NOMO-1 treated with DMSO at 0.1 percent for 48 hours (cell line): Measurements from ENCODE around the gene EN2.
A peak's percentile ranks its signal among the peaks of the same experiment; 100 is the strongest.

Experiments
- DNase-seq: peaks from one replicate; lab custom pipeline; 2025; ENCODE audit not compliant: unreplicated experiment; lab: John Stamatoyannopoulos, UW

The EN2 gene

DNA sequence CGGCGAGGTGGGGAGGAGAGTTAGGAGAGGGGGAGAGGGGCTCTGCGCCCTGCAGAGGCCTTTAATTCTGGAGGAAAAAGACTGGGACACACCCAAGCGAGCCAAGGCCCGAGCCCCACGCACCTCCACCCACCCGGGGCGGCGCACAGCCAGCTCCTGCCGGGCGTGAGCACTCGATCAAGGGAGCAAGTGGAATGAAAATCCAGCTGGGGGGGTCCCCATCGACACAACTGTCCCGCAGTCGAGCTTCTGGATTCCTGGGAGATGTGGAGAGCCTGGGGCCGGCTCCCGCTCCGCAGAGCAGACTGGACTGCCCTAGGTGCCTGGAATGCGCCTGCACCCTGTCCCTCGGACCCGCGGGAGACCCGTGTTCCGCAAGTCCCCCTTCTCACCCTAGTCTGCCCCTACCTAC lies 7.4 kb upstream of the EN2 start:
- DNase-seq, result no peak

DNA sequence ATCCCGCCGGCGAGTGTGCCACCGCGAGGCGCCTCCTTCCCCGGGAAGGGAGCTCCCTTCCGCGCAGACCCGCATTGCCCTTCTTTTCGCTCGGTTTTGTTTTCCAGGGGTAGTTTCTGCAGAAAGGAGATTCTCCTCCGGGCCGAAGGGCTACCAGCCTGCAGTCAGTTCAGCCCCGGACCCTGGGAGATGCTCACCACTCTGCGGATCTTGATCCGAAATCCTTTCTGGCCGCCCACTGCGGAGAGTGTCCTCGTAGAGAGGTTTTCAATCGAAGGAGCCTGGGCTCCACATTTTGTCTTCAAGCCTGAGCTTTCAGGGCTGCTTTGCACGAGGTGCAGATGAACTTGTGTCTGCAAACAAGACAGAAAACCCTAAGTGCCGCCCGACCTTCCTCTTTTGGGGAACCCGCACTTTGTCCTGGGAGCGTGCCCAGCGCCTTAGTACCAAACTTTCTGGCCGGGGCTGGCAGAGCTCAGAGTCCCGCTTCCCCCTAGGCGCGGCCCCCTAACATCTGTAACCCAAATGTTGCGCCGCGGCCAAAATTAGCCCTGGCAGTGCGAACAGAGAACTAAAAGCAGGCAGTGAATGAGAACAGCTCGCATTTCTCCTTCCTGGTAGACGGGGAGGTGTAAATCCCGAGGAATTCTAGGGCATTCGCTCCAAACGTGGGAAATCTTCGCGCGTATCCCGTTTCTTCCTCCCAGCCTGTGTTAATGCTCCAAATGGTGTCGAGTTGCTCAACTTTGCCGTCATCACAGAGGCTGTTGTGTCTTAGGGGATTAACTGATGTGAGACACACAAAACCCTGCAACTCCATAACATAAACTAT lies 6.7 kb upstream of the EN2 start:
- no peak for DNase-seq

DNA sequence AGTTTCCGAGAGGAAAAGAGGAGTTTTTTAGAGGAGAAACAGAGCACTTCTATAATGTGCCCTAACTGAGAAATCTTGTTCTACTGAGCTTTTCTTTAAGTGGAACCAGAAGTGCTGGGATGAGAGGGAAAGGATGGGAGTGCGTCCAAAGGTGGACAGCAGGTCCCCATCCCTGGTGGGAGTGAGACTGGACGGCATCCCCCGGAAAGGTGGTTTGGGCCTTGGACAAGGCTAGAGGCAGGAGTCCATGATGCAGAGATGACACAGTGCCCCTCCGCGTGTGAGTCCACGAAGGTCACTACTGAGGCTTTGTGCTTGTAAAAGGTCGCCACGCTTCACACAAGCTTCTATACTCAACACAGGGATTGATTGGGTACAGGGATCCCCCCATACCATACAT lies 6.1 kb upstream of the EN2 start:
- no peak for DNase-seq

DNA sequence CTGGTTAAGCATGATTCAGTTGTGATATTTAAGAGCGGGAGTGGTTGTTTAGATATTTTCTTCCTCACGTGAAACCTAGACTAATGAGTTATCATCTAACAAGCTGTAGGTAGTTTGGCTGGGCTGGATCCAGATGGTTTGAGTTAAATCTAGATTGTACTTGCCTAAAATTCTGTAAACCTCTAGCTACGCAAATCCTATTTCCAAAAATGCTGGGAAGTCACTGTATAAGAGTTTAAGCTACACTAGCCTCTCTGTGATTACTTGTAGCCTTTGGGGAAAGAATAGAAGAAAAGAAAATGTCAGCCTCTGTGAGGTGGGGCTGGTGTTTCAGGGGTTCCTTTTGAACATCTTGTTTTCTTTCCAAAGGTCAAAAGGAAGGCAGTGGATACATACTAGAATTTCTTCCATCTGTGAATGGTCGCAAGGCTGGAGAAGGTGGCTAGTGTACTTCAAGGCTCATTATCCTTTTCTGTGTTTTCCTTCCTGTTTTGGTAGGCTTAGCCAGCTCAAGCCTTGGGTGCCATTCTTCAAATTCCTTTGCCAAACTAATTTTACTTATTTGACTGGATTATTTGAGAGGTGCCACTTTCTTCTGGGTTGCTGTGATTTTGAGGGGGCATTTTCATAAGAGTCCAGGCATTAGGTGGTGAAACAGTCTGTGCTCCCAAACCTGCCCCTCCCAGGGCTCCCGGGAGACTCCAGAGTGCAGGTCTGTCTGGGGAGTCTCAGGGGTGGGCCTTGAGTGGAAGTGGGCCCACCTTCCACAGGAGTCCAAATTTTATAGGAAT lies 5.2 kb upstream of the EN2 start:
- DNase-seq, result no peak

DNA sequence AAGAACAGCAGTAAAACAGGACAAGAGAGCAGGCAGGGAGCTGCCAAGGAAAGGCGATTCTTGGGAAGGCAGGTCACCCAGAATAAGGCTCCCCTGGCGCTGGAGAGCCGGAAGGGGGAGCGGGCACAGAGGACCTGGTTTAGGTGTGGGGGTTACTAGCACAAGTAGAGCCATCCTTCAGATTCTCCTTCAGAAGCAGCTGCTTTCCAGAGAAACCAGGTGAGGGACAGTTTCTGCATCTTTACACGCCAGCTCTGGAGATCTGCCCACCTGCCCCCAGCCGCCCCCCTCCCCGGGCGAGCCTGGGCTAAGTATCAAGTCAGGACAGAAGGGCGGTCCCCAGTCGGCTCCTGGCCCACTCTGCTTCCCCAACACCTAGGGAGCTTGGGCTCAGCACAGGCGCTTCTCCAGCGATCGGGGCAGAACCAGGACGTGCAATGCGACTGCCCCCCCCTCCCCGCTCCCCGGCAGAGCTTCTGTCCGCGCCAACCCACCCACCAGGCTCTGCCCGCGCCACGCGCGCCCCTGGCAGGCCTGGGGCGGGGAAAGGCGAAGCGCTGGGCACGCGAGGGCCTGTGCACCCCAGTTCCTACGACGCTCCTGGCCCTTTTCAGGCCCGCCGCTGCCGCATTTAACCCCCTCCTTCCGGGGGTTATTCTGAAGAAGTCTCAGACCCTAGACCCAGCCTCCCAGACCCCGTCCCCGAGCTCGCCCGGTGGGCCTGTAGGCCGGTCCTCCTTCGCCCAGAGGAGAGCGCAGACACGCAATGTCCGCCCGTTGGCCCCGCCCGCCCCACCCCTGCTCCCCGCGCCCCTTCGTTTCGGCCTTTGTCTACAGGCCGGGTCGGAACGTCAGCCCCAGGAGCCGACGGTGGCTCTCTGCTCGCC lies 4.4 kb upstream of the EN2 start:
- no peak for DNase-seq

DNA sequence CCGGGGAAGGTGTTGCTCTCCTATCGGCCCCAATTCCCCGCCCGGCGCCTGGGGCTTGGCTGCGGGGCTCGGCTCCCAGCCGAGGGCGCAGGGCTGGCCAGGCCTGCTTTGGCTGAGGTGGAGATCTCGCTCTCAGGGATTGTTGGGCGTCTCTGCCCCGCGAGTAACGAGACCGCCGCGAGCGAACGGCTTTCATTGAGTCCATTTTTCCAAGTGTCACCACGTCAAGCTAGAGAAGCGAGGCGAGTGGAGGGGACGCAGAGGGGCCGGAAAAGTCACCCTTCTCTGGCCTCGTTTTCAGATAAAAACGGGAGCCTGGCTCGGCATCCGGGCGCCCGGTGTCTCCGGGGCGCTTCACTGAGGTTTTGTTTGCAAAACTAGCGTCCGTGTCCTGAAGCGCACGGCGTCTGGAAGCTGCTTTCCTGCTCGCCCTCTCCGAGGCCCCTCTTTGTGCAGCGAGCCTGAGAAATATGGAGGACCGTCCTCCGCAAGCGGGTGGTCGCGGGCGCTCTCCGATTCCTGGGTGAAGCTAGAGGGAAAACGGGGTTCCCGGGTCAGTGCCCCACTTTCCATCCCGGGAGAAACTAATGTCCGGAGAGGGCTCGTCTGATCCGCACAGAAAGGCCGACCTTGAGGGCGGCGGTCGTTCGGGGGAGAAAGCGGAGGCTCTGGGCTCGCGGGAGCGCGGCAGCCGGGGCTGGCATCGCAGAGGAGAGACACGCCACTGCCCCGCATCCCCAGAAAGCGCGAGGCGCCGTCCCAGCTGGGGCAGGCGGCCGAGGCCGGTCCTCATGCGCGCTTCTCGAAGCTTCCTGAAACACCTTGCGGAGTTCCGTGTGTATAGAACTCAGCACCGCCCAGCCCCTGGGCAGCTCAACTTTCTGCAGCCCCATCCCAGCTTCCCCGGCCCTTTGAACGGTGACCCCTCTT lies 3.5 kb upstream of the EN2 start:
- no peak for DNase-seq

DNA sequence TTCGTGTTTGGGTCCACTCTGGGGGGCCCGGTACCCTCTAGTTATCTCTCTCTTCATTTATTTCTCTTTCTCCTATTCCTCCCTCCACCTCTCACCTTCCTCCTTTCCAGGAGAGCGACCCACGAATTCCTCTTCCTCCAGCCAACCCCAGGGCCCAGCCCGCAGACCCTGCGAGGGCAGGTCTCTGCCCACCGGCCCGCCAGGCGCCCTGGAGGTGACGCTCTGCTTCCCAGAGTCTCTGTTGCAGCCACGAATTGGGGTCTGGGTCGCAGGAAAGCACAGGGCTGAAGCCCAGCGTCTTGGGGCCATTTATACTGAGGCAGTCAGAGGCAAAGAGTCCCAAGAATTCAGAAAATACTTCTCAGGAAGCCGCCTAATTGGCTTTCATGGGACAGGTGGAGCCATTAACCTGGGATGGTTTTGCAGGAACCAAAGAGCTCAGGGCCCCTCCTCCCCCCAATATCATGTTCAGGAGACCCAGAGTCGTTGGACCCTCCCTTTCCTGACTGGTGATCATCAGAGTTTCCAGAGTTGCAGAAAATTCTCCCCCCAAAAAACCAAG lies 2.7 kb upstream of the EN2 start:
- DNase-seq, result no peak

DNA sequence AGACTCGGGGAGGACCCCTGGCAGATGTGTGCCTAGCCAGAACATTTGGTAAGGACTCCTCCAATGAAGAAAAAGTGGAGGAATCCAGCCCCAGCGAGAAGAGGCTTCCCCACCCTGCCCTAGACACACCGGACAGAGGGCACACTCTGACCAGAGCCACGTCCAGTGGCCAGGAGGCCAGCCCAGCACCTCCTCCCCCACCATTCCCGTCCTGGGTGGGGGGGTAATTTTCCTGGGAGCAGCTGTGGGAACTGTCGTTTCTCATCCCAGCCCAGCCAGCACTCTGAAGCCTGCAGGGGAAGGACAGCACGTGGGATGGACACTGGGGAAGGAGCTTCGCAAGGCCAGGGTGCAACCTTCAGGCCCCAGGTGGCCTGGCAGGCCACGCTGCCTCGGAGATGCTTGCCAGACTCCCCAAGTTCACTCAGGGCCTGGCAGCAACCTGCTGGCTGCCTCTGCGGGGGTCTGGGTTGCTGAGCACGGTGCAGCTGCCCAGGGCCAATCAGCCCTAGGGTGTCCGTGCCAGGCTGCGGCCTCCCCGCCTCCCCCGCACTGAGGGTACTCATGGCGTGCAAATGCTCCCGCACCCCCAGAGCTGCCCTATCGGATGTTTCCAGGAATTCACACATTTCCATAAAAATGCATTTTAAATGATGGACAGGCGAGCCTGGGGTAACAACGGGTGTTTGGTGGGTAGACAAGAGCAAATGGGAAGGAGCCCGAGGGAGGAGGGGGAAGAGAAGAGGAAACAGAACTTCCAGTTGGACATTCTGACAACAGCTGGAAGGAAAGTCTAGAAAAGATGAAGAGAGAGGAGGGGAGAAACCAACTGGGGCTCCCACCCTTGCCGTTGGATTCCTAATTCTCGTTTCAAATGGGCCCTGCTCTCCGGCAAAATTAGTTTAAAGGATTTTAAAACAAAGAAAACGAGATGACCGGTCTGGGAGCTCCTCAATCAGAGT lies 1.9 kb upstream of the EN2 start:
- no peak for DNase-seq

DNA sequence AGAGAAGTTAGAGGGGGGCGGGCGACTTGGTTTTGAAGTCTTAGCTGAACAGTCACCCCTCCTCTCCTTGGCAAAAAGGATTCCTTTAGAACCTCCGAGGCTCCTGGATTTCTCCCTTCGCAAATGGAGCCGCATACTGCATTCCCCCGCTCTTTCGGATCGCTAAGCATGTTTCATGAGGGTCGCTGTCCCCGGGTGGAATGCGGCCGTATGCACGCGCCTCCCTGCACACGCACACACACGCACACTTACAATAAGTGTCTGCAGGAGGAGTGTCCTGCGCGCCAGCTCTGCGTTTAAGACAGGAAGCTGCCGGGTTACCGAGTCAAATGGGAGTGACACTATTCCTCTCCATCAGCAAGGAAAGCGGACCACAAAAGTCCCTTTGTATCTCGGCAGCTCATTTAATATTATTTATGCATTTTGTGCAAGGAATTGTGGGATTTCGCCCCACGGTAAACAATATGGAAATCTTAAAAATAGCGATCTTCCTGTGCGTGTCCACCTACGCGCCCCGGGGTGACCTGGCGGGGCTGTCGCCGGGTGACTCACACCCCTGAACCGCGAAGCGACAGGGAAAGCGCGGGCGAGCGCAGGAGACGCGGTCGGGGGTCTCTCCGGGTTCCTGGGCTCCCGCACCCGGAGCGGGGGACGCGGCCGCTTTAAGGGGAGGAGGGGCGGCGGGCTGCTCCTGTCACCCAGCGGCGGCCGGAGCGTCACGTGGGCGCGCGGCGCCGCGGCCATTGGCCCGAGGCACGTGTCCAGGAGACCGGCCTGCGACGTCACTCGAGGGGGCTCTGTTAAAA lies 988 bp upstream of the EN2 start:
- DNase-seq, result peak; percentile 41

DNA sequence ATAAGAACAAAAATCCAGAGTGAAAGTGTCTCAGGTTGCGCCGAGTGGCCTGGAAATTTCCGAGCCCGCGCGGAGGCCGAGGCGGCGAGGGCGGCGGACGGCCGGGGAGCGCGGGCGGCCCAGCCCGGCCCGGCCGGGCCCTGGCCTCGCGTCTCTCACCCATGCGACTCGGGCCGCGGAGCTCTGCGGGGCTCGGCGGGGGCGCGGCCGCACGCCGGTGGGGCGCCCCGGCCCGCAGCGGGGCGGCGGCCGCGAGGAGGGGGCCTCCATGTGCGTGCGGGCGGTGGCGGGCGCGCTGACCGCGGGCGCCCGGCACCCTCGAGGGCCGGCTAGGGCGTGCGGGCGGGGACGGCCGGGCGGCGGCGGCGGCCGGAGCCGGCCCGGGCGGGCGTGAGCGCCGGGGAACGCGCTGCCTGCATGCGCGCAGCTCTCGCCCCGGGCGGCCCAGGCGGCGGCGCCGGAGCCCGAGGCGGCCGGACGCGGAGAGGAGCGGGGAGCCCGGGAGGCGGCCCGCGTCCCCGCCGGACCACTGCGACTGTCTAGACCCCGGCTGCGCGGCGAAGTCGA lies 302 bp upstream of the EN2 start:
- DNase-seq, result no peak

DNA sequence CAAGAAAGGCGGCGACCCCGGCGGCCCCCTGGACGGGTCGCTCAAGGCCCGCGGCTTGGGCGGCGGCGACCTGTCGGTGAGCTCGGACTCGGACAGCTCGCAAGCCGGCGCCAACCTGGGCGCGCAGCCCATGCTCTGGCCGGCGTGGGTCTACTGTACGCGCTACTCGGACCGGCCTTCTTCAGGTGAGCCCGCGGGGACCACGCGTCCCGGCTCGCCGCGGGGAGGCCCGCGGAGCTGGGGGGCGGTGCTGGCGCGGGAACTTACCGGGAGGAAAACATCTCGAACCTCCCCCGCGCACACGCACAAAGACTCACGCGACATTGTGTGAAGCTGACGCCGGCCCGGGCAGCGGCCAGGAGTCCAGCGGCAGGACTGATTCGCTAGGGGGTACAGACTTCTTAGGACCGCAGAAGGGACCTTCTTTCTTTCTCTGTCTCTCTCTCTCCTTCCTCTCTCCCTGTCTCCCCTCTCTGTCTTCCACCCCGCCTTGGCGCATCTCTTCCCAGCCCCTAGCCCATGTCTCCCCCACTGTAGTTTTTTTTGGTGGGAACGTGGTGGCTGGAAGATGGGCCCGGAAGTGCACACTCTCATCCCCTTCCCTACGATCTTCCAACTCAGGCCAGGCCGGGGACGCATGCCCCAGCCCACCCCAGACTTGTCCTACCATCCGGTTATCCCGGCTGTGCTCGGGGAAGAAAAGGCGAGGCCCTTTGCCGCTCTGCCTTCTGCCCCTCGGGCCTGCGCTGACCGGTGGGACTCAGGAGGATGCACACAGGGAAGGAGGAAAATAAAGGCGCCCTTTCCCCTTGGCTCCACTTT lies 1.2 kb downstream of the EN2 start:
- DNase-seq, result no peak

DNA sequence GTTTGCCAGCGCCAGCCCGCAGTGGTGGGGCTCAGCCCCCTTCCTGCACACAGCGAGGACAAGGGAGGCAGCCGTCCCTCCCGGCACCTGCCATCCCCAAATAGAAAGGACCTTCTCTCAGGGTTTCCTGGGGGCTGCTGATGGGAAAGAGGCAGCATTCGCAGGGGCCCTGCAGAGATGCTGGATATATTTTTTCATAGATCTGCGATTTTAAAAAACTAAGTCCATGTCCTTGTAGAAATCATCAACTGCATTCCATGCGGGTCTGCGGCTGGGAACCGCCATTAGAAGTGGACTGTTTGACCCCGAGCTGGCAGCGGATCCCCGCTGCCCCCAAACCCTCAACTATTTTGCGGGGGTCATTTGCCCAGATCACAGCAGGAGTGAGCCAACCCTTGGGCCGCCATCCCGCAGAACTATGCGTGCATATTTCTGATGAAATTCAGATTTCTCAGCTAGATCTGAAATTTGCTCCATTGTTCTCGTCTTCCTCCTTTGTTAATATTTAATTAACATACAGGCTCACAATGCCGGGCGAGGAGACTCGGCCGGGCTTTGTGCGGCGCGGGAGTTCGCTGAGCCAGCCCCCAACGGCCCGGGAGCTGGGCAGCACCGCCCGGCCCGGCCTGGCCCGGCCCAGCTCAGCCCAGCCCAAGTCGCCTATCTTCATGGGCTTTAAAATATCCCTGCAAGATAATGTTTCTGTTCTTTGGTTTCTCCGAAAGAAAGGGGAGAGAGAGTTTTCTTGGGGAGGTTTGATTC lies 2.0 kb downstream of the EN2 start:
- no peak for DNase-seq

DNA sequence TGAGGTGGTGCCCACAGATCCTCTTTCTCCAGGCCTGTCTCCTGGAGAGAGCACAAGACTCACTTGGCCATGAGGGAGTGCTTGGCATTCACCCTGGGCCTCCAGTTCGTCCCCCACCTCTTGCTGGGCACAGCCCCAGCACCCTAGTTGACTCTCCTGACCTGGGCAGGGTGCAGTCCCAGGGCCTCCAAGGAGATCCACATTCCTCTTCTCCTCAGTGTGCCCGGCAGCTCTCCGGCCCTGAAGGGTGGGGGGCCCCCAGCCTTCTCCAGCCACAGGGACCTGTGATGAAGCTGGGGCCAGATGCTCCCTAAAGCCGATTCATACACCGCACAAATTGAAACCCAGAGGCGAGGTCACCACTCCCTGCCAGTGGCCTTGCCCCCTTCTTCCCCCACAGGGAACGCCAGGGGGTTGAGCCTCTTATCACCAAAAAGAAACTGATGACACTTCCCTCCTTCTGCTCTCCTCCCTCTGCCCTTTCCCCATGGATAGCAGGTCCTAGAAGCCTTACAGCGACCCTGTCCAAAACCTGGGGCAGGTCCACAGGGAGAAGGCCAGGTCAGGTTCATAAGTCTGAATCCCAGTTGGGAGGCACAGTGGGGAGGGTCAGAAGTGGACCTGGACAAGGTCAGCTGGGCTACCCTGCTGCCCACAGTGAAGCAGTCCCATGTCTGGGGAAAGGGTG lies 3.1 kb downstream of the EN2 start:
- DNase-seq, result no peak

DNA sequence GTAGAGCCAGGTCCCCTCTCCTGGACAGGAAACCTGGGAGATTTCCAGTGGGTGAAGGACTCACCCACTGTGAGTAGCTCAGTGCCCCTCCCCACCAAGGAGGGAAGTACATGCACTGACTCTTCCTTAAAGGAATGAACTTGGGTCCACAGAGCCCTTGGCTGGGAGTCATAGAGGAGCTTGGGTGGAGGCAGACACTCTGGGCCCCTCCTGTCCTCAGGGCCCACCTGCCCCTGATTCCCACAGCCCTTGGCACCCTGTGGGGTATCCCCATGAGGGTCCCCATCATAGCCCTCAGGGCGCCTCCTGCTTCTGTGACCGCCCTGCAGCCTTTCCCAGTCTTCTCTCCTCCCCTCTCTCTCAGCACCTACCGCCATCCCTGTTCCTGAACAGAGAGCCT lies 3.7 kb downstream of the EN2 start:
- DNase-seq, result no peak

DNA sequence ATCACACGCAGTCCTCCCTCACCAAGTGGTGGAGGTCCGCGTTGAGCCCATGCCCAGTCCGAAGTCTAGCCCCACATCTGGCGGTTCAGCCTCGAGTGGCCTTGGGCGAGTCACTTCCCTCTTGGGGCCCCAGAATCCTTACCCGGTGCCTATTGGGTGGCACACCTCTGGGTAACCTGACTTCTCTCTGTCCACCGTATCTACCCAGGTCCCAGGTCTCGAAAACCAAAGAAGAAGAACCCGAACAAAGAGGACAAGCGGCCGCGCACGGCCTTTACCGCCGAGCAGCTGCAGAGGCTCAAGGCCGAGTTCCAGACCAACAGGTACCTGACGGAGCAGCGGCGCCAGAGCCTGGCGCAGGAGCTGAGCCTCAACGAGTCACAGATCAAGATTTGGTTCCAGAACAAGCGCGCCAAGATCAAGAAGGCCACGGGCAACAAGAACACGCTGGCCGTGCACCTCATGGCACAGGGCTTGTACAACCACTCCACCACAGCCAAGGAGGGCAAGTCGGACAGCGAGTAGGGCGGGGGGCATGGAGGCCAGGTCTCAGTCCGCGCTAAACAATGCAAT lies 4.3 kb downstream of the EN2 start:
- no peak for DNase-seq
